Glomerular visceral epithelial cell (primary cell): ENCODE results near the gene RRAD.

Experiments used
- DNase-seq: peaks from one replicate; pipeline ENCODE4 v3.0.0-alpha.2; 2016; ENCODE audit errors: extremely low spot score

RRAD gene

DNA sequence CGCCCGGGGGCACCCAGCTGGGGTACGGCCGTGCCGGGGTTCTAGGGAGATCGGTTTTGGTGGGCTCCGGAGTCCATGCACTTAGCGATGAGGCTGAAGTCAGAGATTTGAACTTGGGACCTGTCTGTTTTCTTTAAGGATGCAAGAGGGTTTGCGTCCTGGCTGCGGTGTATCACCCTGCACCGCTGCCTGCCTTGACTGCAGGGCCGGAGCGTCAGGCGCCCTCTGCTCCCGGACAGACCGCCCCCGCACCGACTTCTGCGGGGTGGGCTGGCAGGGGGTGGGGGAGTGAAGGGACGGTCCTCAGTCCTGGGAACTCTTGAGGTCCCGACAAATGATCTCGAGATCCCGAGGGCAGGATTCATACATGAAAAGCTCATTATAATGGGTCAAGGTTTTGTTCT is 44.3 kb downstream of the RRAD start:
- no peak for DNase-seq

DNA sequence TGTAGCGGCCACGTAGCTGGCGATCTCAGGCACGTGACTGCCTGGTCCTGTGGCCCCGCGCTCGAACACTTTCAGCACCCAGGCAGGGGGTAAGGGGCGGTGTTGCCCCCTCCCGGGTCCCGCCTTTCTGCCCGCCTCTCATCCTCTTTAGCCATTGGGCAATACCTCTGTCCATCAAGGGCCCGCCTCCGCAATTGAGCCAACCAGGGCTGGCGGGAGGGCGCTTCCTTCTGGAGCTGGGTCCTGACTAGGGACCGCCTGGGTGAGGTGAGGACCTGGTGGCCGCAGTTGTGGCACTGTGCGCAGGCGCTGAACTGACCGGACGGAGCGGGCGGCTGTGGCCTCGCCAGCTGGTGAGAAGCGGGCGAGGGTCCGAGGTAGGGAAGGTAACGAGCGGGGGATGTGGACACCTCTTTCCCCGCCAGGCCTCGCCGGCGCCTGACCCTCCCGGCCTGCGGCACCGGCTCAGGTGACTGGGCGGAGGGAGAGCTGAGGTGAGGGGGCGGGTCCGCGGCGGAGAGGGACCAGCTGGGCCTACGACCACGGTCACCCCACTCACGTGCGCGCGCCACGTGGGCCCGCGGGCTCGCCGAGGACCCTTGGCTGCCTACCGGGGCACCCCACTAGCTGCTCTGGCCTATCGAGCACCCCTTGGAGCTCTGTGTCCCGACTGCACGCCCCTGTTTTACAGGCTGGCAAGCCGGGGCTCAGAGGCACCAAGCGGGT is 44.9 kb downstream of the RRAD start, which contains the start of gene PDP2:
TSS of gene PDP2 (plus strand) at position 228 of the 726 bp plus-strand sequence. CDS start 3,770 bp downstream, outside the sequence.
- peak; percentile 94 for DNase-seq

DNA sequence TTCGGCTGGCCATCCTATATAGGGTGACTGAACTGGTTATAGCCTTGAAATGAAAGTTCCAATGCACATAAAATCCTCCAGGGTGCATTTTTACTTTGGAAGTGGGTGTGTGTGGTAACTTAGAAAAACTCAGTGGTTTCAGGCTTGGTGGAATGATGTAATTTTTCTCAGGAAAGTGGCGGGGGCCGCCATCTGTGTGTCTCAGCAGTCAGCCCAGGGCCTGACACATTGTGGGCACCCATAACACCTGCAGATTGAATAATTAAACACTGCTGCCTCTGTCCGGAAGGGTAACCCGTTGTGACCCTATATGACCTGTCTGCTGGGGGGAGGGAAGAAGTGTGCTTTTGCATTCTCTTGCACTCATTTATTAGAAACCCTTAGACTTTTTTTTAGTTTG is 47.3 kb downstream of the RRAD start:
- DNase-seq, result peak; percentile 83

DNA sequence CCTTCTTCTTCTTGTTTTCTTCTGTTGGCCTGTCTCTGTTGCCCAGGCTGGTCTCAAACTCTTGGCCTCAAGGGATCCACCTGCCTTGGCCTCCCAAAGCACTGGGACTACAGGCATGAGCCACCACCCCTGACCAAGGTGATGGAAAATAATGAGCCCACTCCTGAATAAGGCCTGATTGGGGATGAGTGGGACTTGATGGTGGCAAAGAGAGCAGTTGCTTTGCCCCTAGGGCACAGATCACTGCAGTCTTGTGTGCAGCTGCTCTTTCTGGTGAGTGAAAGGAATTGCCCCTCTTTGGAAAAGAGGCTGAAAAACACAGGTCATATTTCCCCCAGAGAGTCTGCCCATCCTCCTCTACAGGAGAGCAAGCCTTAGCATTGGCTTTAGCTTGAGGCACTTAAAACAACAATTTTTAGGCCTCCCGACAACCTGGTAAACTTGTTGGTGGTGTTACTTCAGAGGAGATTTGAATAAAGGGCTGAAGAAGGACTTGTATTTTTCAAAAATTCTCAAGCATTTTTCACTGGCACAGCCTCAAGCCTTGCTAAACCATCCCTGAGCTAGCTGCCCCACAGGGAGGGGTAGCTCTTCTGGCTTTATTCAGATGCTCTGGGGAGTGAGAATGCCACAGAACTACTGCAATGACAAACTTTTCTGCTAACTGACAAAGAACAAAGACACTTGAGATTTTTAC is 51.1 kb downstream of the RRAD start:
- peak; percentile 37 for DNase-seq

- DNase-seq, result no peak
Measured at GRCh38 chr16:66873685-66874055, 51.7 kb downstream of the RRAD start.

DNA sequence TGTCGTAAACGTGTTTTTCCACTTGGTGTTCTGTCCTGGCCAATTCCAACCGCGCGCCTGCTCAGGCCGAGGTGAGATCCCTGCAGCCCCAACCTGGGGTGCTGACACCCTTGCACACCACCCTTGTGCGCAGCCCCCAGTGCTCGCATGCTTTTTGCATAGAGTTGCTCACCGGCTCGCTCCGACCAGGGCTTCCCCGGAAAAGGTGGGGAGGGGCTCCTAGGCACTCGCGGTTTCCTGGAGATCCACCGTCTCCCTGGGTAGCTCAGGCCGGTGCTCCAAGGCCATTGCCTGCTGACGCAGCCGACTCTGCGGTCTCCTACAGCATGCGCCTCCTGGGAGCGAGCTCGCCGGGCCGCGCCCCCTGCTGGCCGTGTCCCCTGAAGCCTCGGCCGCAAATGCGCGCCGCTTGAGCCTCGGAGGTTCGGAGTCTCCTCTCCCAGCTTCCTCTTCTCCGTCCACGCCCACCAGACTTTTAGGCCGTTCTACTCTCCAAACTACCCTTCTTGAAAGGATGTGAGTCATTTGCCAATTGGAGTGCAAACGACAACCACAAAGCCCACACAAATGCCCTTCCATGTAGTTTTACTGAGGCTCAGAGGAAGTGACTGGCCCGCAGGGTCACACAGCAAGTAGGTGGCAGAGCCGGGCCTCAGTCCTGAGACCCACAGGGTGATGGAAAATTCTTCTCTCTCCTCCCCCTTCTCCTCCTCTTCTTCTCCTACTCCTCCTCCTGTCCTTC is 52.2 kb downstream of the RRAD start:
- peak; percentile 98 for DNase-seq

DNA sequence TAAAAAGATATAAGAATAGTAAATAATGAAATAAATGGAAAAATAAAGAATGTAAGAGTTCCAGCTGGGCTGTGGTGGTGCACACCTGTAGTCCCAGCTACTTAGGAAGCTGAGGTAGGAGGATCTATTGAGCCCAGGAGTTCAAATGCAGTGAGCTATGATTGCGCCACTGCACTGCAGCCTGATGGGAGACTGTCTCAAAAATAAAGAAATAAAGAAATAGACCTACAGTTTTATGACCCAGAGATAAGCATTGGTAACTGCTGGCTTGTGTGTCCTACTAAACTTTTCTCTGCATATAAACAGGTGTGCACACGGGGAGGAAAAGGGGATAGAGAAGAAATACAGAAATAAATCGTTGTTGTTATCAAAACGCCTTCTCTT is 52.8 kb downstream of the RRAD start:
- no peak for DNase-seq

DNA sequence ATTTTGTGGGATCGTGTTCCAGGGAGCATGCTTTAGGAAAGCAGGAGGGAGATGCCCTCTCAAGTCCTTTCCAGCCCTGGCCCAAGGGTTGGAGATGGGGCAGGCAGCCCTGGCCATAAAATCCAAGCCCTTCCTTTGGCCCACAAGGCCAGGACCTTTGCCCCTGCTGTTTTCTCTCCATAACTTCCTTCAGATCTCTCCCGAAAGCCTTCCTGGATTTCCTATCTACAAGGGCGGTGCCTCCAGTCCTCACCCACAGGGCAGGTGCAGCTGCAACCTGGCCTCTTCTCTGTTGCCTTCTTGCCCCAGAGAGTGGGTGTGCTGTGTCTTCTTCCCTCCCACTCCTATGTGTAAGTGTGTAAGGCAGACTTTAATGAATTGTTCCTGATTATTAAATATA is 53.5 kb downstream of the RRAD start:
- no peak for DNase-seq
